Activated CD4-positive, alpha-beta T cell treated with anti-CD3 and anti-CD28 coated beads, Interleukin-2, amount 50 U/mL, for 16 hours (primary cell): ENCODE data around the gene OCLN.
"Not testable (repeated sequence)": the region's sequence is repeated elsewhere in the genome, so short reads cannot be mapped to it uniquely, and the experiment has no call there.

Source experiments
- DNase-seq: peaks from one replicate; pipeline ENCODE4 v3.0.0-alpha.2; 2020

The OCLN gene

DNA sequence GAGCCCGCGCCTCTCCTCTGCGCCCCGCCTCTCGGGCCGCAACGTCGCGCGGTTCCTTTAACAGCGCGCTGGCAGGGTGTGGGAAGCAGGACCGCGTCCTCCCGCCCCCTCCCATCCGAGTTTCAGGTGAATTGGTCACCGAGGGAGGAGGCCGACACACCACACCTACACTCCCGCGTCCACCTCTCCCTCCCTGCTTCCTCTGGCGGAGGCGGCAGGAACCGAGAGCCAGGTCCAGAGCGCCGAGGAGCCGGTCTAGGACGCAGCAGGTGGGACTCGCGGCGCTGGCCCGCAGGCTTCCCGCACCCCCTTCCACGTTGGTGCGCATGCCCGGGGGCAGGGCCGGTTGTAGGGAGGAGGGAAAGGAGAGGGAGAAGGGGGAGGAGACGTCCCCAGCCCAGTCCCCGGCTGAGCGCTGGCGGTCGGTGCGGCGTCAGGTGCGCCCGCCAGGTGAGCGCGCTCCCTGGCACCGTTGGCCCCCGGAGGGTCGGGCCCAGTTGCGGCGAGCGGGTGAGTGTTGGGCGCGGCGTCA lies at the start of gene OCLN:
Gene OCLN (plus strand): TSS at position 400 of the 532 bp plus-strand sequence. CDS start 11,455 bp downstream, outside the sequence.
- no peak for DNase-seq

GRCh38 chr5:69444127-69444754 lies 48.3 kb upstream of the OCLN start:
- DNase-seq, result no peak

DNA sequence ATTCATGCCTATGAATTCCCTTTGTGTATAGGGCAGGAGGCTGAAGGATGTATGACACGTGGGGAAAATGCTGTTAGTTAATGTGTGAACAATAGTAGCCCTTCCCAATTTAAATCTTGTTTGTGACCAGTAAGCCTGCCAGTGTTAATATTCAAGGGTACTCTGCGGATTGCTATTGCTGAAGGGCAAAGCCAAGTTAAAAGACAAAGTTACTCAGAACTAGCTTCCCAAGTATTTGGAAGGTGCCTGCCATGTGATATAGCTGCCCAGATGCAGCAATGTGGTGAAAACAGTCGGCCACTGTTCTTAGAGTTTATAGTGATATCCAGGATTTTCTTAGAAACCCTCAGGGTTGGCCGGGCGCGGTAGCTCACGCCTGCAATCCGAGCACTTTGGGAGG lies 43.1 kb upstream of the OCLN start:
- no peak for DNase-seq

DNA sequence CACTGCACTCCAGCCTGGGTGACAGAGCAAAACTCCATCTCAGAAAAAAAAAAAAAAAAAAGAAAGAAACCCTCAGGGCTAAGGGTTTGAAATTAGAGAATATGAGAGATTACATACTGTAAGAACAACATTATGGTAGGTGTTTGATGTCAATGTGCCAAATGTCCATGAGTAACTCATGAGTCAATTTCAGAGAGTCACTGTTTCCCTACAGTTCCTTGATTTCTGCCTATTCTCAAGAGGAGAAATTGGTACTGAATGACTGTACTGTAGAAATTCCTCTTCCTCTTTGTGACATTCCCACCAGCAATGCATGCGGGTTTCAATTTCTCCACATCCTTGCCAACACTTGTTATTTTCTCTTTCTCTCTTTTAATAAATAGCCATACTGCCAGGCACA lies 42.5 kb upstream of the OCLN start:
- no peak for DNase-seq

DNA sequence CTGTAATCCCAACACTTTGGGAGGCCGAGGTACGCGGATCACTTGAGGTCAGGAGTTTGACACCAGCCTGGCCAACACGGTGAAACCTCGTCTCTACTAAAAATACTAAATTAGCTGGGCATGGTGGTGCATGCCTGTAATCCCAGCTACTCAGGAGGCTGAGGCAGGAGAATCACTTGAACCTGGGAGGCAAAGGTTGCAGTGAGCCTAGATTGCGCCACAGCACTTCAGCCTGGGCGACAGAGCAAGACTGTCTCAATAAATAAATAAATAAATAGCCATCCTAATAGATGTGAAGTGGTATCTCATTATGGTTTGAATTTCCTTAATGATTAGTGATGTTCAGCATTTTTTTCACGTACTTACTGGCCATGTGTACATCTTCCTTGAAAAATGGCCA lies 42.1 kb upstream of the OCLN start:
- DNase-seq, result not testable (repeated sequence)

GRCh38 chr5:69451941-69452647 lies 40.5 kb upstream of the OCLN start:
- no peak for DNase-seq

GRCh38 chr5:69453487-69453886 lies 39.1 kb upstream of the OCLN start:
- not testable (repeated sequence) for DNase-seq

DNA sequence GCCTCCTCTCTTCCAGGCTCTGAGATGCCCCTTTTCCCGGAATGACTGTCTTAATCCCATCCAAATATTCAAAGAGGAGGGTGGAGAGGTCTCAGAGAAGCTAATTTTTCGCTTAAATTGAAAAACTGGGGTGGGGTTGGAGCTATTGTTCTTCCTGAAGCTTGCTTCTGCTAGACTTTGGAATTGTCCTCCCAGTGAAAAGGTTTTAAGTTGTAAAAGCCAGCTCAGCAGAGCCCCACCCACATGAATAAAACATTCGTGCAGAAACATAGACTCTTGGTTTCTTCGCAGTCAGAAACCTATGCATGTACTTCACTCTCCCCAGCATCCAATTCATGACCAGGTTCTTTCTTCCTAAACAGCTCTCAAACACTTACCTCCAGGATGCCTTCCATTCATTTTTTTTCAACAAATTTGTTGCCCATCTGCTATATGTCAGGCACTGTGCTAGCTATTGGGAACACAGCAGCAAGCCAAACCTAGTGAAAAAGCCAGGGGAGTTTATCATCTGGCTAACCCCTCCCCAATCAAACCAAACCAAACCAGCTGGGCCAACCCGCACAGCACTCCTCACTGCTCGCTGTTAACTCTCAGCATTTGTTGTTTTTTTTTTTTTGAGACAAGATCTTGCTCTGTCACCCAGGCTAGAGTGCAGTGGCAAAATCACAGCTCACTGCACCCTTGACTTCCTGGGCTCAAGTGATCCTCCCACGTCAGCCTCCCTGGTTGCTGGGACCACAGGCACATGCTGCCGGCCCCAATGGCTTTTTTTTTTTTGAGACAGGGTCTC lies 37.9 kb upstream of the OCLN start:
- no peak for DNase-seq

DNA sequence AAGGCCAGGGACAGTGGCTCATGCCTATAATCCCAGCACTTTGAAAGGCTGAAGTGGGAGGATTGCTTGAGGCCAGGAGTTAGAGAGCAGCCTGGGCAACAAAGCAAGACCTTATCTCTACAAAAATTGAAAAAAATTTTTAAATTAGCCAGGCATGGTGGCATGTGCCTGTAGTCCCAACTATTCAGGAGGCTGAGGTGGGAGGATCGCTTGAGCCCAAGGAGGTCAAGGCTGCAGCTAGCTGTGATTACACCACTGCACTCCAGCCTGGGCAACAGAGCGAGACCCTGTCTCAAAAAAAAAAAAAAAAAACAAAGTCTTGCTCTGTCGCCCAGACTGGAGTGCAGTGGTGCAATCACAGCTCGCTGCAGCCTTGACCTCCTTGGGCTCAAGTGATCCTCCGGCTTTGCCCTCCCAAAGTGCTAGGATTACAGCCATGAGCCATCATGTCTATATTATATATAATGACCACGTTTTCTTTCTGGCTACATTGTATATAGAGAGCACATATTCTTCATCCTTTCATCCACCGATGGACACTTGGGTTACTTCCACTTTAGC lies 37.1 kb upstream of the OCLN start:
- DNase-seq, result not testable (repeated sequence)

DNA sequence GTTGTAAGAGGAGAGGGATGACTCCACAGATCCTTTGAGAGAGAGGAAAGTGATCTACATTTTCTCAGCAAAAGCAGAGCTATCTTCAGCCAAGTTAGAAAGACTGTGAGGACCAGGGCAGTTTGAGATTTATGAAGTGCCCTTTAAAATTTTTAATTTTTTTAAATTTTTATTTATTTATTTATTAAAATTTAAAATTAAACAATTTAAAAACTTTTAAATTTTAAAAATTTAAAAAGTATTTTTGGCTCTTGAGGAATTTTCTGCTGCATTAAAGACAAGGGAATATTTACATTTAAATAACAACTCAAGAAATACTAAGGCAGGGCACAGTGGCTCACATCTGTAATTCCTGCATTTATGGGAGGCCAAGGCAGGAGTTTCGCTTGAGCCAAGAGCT lies 30.4 kb upstream of the OCLN start:
- no peak for DNase-seq

- not testable (repeated sequence) for DNase-seq
Measured at GRCh38 chr5:69466375-69466774, 26.2 kb upstream of the OCLN start.

GRCh38 chr5:69467442-69468225 lies 25.0 kb upstream of the OCLN start:
- no peak for DNase-seq

DNA sequence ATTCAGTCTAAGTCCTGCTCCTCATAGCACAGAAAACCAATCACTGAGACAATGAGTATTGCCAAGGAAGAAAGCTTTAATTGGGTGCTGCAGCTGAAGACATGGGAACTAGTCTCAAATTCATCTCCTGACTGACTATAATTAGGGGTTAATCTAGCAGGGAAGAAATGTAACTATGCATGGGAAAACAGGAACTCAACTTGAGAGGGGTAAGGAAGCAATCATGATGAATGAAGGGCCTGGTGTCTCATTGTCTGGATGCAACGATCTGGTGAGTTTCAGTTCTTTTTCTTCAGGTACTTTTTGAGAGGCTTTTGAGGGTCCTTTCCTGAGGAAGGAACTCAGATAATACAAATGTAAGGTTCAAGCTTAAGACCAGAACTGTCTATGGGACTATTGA lies 24.0 kb upstream of the OCLN start:
- no peak for DNase-seq

DNA sequence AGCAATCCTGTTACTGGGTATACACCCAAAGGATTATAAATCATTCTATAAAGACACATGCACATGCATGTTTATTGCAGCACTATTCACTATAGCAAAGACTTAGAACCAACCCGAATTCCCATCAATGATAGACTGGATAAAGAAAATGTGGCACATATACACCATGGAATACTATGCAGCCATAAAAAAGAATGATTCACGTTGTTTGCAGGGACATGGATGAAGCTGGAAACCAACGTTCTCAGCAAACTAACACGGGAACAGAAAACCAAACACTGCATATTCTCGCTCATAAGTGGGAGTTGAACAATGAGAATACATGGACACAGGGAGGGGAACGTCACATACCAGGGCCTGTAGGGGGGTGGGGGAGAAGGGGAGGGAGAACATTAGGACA lies 21.1 kb upstream of the OCLN start:
- DNase-seq, result not testable (repeated sequence)

DNA sequence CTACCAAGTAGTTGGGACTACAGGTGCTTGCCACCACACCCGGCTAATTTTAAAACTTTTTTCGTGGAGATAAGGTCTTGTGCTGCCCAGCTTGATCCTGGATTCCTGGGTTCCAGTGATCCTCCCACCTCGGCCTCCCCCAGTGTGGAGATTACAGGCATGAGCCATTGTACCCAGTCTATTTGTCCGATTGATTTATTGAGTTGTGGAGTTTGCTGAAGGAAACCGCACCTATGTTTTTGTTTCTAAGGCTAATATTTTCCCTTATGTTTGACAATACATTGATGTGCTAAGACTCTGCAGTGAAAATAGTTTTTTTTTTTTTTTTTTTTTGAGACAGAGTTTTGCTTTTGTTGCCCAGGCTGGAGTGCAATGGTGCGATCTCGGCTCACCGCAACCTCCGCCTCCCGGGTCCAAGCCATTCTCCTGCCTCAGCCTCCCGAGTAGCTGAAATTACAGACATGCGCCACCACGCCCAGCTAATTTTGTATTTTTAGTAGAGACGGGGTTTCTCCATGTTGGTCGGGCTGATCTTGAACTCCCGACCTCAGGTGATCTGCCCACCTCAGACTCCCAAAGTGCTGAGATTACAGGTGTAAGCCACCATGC lies 20.0 kb upstream of the OCLN start:
- not testable (repeated sequence) for DNase-seq

GRCh38 chr5:69477170-69477569 lies 15.4 kb upstream of the OCLN start:
- DNase-seq, result no peak

DNA sequence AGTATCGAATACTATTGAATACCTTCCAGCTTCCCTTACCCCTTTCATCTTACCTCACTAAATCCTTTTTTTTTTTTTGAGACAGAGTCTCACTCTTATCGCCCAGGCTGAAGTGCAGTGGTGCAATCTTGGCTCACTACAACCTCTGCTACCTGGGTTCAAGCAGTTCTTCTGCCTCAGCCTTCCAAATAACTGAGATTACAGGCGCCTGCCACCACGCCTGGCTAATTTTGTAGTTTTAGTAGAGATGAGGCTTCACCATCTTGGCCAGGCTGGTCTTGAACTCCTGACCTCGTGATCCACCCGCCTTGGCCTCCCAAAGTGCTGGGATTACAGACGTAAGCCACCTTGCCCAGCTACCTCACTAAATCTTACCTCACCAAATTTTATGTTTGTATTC lies 14.3 kb upstream of the OCLN start:
- DNase-seq, result not testable (repeated sequence)

GRCh38 chr5:69484891-69485290 lies 7.7 kb upstream of the OCLN start:
- DNase-seq, result no peak

DNA sequence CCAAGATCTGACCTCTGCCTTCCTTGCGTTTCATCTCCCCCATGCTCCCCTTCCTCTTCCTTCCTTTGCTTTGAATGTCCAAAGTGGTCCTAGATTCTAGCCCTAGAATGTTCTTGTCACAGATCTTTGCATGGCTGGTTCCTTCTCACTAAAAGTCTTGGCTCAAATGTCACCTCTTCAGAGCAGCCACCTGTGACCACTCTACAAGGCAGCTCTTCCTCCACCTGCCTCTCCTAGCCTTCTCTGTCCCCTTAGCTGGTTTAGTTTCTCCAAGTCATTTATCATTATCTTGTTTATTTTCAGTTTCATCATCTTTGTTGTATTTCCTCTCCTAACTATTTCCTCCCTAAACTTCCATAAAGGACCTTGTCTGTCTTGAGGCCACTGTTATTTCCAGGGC lies 7.1 kb upstream of the OCLN start:
- no peak for DNase-seq

- DNase-seq, result no peak
Measured at GRCh38 chr5:69489246-69489645, 3.3 kb upstream of the OCLN start.

GRCh38 chr5:69491027-69491426 lies 1.6 kb upstream of the OCLN start:
- no peak for DNase-seq

DNA sequence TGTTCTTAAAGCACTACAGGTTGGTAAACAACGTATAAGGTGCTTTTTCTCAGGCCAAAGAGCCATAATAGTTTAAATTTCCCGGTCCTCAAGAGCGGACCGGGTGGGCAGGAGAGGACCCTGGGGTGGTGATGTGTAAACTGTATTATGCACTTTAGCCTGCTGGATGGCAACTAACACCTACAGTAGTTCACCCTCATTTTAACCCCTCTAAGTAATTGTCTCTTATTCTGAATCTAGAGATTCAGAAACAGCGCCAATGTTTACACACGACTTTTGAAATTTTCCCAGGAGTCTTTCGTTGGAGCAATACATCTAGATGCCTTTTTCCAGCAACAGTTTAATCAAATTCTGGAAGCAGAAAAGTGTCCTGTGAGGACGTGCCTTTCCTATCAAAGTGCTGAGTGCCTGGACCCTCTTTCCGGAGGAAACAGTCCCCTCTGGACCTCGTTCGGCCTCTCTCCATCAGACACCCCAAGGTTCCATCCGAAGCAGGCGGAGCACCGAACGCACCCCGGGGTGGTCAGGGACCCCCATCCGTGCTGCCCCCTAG lies 676 bp upstream of the OCLN start:
- DNase-seq, result no peak
